Esophagus muscularis mucosa (tissue), 4 donors: ENCODE results near the gene RAP2A.

Experiments
- EP300 ChIP-seq: sonication (generic); formaldehyde crosslinking; IDR thresholded peaks from one replicate; pipeline ENCODE4 v1.6.1; 2017; ENCODE audit warnings: antibody characterized with exemption
- POLR2A ChIP-seq: fragments of 450-650 bp; IDR thresholded peaks from one replicate; pipeline ENCODE4 v1.6.1; 2017; ENCODE audit warnings: antibody characterized with exemption, moderate library complexity, mild to moderate bottlenecking, low read depth
- TF ChIP-seq, protein P1 (sequence below), 3 experiments: fragments of 200-600 bp in 2 of 3; fragments of 450-650 bp in 1 of 3; sonication (generic) in 2 of 3; IDR thresholded peaks; one replicate each; pipeline ENCODE4 v1.5.1; 2017 to 2019; ENCODE audit warnings: antibody characterized with exemption in 3 of 3, mild to moderate bottlenecking in 2 of 3, moderate library complexity in 1 of 3

DNA sequence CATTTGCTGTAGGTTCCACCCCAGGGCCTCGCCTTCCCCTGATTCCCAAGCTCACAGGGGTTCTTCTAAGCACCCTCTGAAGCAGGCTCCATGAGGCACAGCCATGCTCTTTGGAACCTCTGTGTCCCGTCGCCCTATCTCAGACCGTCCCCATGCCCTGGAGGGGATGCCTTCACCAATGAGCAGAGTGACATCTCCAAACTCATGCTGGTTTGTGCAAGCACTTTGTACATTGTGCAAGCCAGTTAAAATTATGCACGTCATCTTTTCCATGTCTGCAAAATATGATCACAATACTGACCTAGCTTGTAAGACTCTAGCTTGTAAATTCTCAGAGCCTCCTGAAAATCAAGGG lies 46.5 kb upstream of the RAP2A start:
- TF ChIP-seq, protein P1, sequence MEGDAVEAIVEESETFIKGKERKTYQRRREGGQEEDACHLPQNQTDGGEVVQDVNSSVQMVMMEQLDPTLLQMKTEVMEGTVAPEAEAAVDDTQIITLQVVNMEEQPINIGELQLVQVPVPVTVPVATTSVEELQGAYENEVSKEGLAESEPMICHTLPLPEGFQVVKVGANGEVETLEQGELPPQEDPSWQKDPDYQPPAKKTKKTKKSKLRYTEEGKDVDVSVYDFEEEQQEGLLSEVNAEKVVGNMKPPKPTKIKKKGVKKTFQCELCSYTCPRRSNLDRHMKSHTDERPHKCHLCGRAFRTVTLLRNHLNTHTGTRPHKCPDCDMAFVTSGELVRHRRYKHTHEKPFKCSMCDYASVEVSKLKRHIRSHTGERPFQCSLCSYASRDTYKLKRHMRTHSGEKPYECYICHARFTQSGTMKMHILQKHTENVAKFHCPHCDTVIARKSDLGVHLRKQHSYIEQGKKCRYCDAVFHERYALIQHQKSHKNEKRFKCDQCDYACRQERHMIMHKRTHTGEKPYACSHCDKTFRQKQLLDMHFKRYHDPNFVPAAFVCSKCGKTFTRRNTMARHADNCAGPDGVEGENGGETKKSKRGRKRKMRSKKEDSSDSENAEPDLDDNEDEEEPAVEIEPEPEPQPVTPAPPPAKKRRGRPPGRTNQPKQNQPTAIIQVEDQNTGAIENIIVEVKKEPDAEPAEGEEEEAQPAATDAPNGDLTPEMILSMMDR (IDR thresholded peaks at IDR 0.05): no peak
- TF ChIP-seq POLR2A: no peak
- no peak for TF ChIP-seq EP300
